Measurements from ENCODE around the gene MIER1. TPM values are rescaled to one million over a fixed set of nuclear protein-coding genes. Genes with fewer than 3 reads are reported as not detected.

The MIER1 gene
- 34.1 and 42.0 TPM in 2 replicates for total RNA-seq

DNA sequence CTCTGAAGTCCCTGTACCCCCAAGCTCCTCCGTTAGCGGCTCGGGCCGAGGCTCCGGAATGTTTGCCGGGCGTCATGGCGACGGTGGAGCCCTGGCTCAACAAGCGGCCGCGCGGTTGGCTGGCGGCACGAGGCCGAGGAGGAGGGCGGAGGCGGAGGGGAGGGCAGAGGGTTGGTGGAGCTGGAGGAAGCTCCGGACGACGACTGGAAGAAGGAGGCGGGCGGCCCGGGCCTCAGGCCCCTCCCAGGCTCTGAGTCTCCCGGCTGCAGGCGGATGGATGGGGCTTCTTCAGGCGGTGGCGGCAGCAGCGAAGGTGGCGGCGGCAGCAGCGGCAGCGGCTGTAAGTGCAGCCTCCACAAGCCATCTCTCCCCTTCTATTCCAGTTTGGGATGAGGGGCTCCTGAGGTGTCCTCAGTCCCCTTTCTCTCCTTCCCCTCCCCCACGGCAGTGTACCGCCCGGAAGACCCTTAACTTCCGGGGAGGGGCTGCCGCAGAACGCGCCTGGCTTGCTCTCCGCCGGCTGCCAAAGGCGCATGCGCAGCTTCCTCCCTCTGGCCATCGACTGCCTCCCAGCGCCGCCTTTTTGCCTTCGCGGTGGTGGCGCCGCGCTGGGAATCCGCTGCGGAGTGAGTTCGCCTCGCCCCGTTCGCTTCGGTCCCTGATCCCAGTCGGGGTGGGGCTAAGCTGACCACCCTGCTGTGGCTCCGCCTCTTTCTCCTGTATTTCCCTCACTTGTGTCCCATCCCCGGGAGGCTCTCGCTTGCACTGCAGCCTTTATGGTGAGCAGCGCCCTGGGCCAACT is at the start of gene MIER1, which contains the start of gene DNAI4:
MIER1 (plus strand) TSS at position 235 of the 802 bp plus-strand sequence; CDS start at position 274, 39 bp downstream.
DNAI4 (minus strand) TSS at position 101 of the 802 bp plus-strand sequence; CDS start at position 76, 25 bp downstream.

Other genes with a start within 250 kb of the MIER1 start
- gene DYNLT5, start 172.5 kb upstream of the MIER1 start, total RNA-seq, result 2.5 and 3.8 TPM in 2 replicates
- not detected in 2 replicates for gene INSL5, start 123.7 kb upstream of the MIER1 start, total RNA-seq
- 5.4 and 20.0 TPM in 2 replicates for gene DNAI4, start 134 bp upstream of the MIER1 start, total RNA-seq
- gene SLC35D1, start 129.2 kb downstream of the MIER1 start, total RNA-seq, result 15.5 and 19.4 TPM in 2 replicates
- gene C1orf141, start 210.0 kb downstream of the MIER1 start, total RNA-seq, result not detected in 2 replicates
- under 0.01 TPM in 1 of 2 replicates, not detected in the other for gene IL23R, start 241.5 kb downstream of the MIER1 start, total RNA-seq

Measured in regular cardiac myocyte (primary cell).